Dendritic cell treated with granulocyte-macrophage colony-stimulating factor and Interleukin-4, amounts not matched to agents 40 ng/mL and 50 ng/mL, for 4 days (primary cell): ENCODE measurements around the gene LAYN.

ENCODE experiments used
- H3K27ac Mint-ChIP-seq: one replicate; pipeline ENCODE4 v1.8.0; 2022; ENCODE audit warnings: mild to moderate bottlenecking, mixed read lengths
- H3K27me3 Mint-ChIP-seq: one replicate; pipeline ENCODE4 v1.8.0; 2022; ENCODE audit warnings: mild to moderate bottlenecking, mixed read lengths
- H3K36me3 Mint-ChIP-seq: one replicate; pipeline ENCODE4 v1.8.0; 2022; ENCODE audit warnings: low read depth, mixed read lengths
- H3K4me1 Mint-ChIP-seq: one replicate; pipeline ENCODE4 v1.8.0; 2022; ENCODE audit warnings: low read depth, mixed read lengths
- H3K4me3 Mint-ChIP-seq: one replicate; pipeline ENCODE4 v1.8.0; 2022; ENCODE audit warnings: mild to moderate bottlenecking, moderate library complexity, mixed read lengths
- H3K9me3 Mint-ChIP-seq: one replicate; pipeline ENCODE4 v1.8.0; 2022; ENCODE audit warnings: mixed read lengths
- intact Hi-C: fragments of 100-400 bp; cut with micrococcal nuclease; formaldehyde crosslinking; loops from one replicate; pipeline ENCODE4 v1.15.0; 2022

Gene LAYN

GRCh38 chr11:111581341-111581740, 40.8 kb downstream of the LAYN start:
- no peaks in the 10 kb centered on the region for H3K27me3 Mint-ChIP-seq
- no peak overlapping the region for H3K27ac Mint-ChIP-seq
- no peaks in the 10 kb centered on the region for H3K9me3 Mint-ChIP-seq
- intact Hi-C loops: no loop called here
- H3K4me3 Mint-ChIP-seq: no peak overlapping the region
- peaks cover 13% of the 10 kb centered on the region for H3K4me1 Mint-ChIP-seq
- no peaks in the 10 kb centered on the region for H3K36me3 Mint-ChIP-seq

DNA sequence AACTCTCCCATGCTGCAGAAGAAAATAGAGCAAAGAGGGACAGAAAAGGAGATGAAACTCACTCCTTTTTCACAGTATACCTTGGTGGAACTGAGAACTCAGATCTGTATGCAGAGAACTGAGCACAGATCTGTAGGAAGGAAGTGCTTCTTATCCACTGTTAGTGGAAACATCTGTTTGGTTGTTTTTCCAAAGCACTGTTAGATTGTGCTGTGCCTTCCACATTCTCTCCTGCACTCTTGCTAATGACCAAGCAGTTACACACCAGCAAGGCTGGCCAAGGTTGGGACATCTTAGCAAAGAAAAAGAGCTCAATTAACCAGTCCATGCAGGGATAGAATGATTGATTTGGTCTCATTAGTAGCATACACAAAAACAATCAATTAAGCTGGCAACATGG, 41.6 kb downstream of the LAYN start:
- intact Hi-C loops: no loop called here

GRCh38 chr11:111582881-111583280, 42.4 kb downstream of the LAYN start:
- intact Hi-C loops: no loop called here
- no peak overlapping the region for H3K27ac Mint-ChIP-seq
- H3K36me3 Mint-ChIP-seq: no peaks in the 10 kb centered on the region
- H3K4me1 Mint-ChIP-seq: peaks cover 13% of the 10 kb centered on the region
- H3K4me3 Mint-ChIP-seq: no peak overlapping the region
- no peaks in the 10 kb centered on the region for H3K9me3 Mint-ChIP-seq
- H3K27me3 Mint-ChIP-seq: no peaks in the 10 kb centered on the region

More for the DNA sequence above, 41.6 kb downstream of the LAYN start:
- no peak overlapping the region for H3K4me3 Mint-ChIP-seq
- H3K27ac Mint-ChIP-seq: no peak overlapping the region
- H3K27me3 Mint-ChIP-seq: no peaks in the 10 kb centered on the region
- no peaks in the 10 kb centered on the region for H3K36me3 Mint-ChIP-seq
- no peaks in the 10 kb centered on the region for H3K9me3 Mint-ChIP-seq
- H3K4me1 Mint-ChIP-seq: peaks cover 13% of the 10 kb centered on the region

GRCh38 chr11:111585371-111585770, 44.9 kb downstream of the LAYN start:
- H3K4me1 Mint-ChIP-seq: peaks cover 13% of the 10 kb centered on the region
- no peaks in the 10 kb centered on the region for H3K9me3 Mint-ChIP-seq
- no peak overlapping the region for H3K27ac Mint-ChIP-seq
- intact Hi-C loops: loop anchor here (5.0 kb wide), 1 partner anchor 192 kb away; no protein-coding TSS in a partner anchor
- H3K36me3 Mint-ChIP-seq: no peaks in the 10 kb centered on the region
- no peaks in the 10 kb centered on the region for H3K27me3 Mint-ChIP-seq
- H3K4me3 Mint-ChIP-seq: no peak overlapping the region

- H3K27me3 Mint-ChIP-seq: no peaks in the 10 kb centered on the region
- H3K4me1 Mint-ChIP-seq: peaks cover 13% of the 10 kb centered on the region
- H3K9me3 Mint-ChIP-seq: no peaks in the 10 kb centered on the region
- H3K27ac Mint-ChIP-seq: no peak overlapping the region
- intact Hi-C loops: loop anchor here (5.0 kb wide), 1 partner anchor 191 kb away; no protein-coding TSS in a partner anchor
- no peak overlapping the region for H3K4me3 Mint-ChIP-seq
- no peaks in the 10 kb centered on the region for H3K36me3 Mint-ChIP-seq
Observed at GRCh38 chr11:111586388-111586831, 45.9 kb downstream of the LAYN start.

- no peaks in the 10 kb centered on the region for H3K9me3 Mint-ChIP-seq
- intact Hi-C loops: loop anchor here (5.0 kb wide), 1 partner anchor 188 kb away; no protein-coding TSS in a partner anchor
- H3K27ac Mint-ChIP-seq: no peak overlapping the region
- H3K36me3 Mint-ChIP-seq: no peaks in the 10 kb centered on the region
- H3K4me1 Mint-ChIP-seq: peaks cover 13% of the 10 kb centered on the region
- no peaks in the 10 kb centered on the region for H3K27me3 Mint-ChIP-seq
- no peak overlapping the region for H3K4me3 Mint-ChIP-seq
Observed at GRCh38 chr11:111589114-111589513, 48.6 kb downstream of the LAYN start.

GRCh38 chr11:111589886-111590499, 49.5 kb downstream of the LAYN start:
- no peak overlapping the region for H3K27ac Mint-ChIP-seq
- intact Hi-C loops: loop anchor here (5.0 kb wide), 1 partner anchor 187 kb away; no protein-coding TSS in a partner anchor

GRCh38 chr11:111591187-111591960, 50.9 kb downstream of the LAYN start:
- no peaks in the 10 kb centered on the region for H3K36me3 Mint-ChIP-seq
- peaks cover 10% of the 10 kb centered on the region for H3K4me1 Mint-ChIP-seq
- no peak overlapping the region for H3K27ac Mint-ChIP-seq
- no peaks in the 10 kb centered on the region for H3K27me3 Mint-ChIP-seq
- no peak overlapping the region for H3K4me3 Mint-ChIP-seq
- no peaks in the 10 kb centered on the region for H3K9me3 Mint-ChIP-seq
- intact Hi-C loops: no loop called here

More at GRCh38 chr11:111589886-111590499, 49.5 kb downstream of the LAYN start:
- Mint-ChIP-seq H3K4me1 (peaks cover 17% of the 10 kb centered on the region), H3K36me3 (no peaks in the 10 kb centered on the region), H3K9me3 (no peaks in the 10 kb centered on the region), H3K27me3 (no peaks in the 10 kb centered on the region), H3K4me3 (no peak overlapping the region)

- Mint-ChIP-seq H3K9me3 (no peaks in the 10 kb centered on the region), H3K36me3 (no peaks in the 10 kb centered on the region), H3K4me1 (peaks cover 10% of the 10 kb centered on the region), H3K4me3 (no peak overlapping the region), H3K27ac (no peak overlapping the region), H3K27me3 (no peaks in the 10 kb centered on the region)
- intact Hi-C loops: no loop called here
Observed at GRCh38 chr11:111592491-111592890, 52.0 kb downstream of the LAYN start.

DNA sequence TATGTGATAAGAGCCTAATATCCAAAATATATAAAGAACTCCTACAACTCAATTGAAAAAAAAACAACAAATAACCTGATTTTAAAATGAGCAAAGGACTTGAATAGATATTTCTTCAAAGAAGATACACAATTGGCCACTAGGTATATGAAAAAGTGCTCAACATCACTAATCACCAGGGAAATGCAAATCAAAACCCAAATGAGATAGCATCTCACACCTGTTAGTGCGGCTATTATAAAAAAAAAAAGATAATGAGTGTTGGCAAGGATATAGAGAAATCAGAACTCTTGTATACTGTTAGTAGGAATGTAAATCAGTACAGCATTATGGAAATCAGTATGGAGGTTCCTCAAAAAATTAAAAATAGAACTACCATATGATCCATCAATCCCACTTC, 55.8 kb downstream of the LAYN start:
- Mint-ChIP-seq H3K9me3 (no peaks in the 10 kb centered on the region), H3K36me3 (no peaks in the 10 kb centered on the region), H3K4me3 (no peak overlapping the region), H3K27ac (no peak overlapping the region), H3K27me3 (no peaks in the 10 kb centered on the region), H3K4me1 (peaks cover 21% of the 10 kb centered on the region)
- intact Hi-C loops: no loop called here

GRCh38 chr11:111598148-111598547, 57.6 kb downstream of the LAYN start:
- H3K27ac Mint-ChIP-seq: peak overlapping the region; percentile 13
- no peak overlapping the region for H3K4me3 Mint-ChIP-seq
- H3K27me3 Mint-ChIP-seq: no peaks in the 10 kb centered on the region
- intact Hi-C loops: no loop called here
- H3K36me3 Mint-ChIP-seq: peaks cover 8% of the 10 kb centered on the region
- peaks cover 28% of the 10 kb centered on the region for H3K4me1 Mint-ChIP-seq
- H3K9me3 Mint-ChIP-seq: no peaks in the 10 kb centered on the region

GRCh38 chr11:111598559-111598958, 58.0 kb downstream of the LAYN start:
- Mint-ChIP-seq H3K27ac (peak overlapping the region; percentile 13), H3K4me1 (peaks cover 32% of the 10 kb centered on the region), H3K36me3 (peaks cover 12% of the 10 kb centered on the region), H3K9me3 (no peaks in the 10 kb centered on the region), H3K27me3 (no peaks in the 10 kb centered on the region), H3K4me3 (no peak overlapping the region)
- intact Hi-C loops: no loop called here

DNA sequence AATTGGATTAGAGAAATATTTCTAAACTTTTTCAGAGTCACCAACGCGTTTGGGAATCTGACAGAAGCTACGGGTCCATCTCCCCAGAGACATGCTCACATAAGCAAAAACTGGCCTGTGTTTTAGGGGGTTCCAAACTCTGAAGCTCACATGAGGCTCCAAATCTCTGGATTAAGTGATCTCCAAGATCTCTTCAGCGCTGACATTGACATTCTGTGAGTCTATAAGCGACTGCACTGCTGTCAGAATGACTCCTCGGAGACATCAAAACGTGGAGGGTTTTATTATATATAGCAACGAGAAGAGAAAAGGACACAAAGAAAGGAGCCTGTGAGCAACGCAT, 61.1 kb downstream of the LAYN start:
- no peaks in the 10 kb centered on the region for H3K27me3 Mint-ChIP-seq
- peaks cover 15% of the 10 kb centered on the region for H3K36me3 Mint-ChIP-seq
- peak overlapping the region; percentile 89 for H3K27ac Mint-ChIP-seq
- intact Hi-C loops: loop anchor here (5.0 kb wide), 2 partner anchors 241 to 486 kb away; partner anchors contain the start of genes SDHD and TIMM8B
- H3K4me1 Mint-ChIP-seq: peaks cover 36% of the 10 kb centered on the region
- H3K9me3 Mint-ChIP-seq: no peaks in the 10 kb centered on the region
- peak overlapping the region; percentile 89 for H3K4me3 Mint-ChIP-seq
